Astrocyte of the cerebellum (primary cell): Measurements from ENCODE around the gene RTN4IP1.

Experiments used
- DNase-seq: peaks from one replicate; pipeline ENCODE4 v3.0.0-alpha.2; 2011; ENCODE audit warnings: low read depth
- H3K4me3 ChIP-seq: 2 replicates; pipeline ENCODE4 v1.5.1; 2011; ENCODE audit warnings: mild to moderate bottlenecking, low read depth, low read length, moderate library complexity
- in situ Hi-C: cut with HindIII; loops from 2 replicates; pipeline ENCODE4 v1.10.0; 2017; ENCODE audit warnings: low sequenced_read_pairs
- TF ChIP-seq, protein P1 (sequence below): IDR thresholded peaks from 2 replicates; pipeline ENCODE4 v1.5.1; 2012; ENCODE audit warnings: low read length, low read depth, moderate library complexity, mild to moderate bottlenecking; ENCODE audit errors: missing control alignments

Gene RTN4IP1

DNA sequence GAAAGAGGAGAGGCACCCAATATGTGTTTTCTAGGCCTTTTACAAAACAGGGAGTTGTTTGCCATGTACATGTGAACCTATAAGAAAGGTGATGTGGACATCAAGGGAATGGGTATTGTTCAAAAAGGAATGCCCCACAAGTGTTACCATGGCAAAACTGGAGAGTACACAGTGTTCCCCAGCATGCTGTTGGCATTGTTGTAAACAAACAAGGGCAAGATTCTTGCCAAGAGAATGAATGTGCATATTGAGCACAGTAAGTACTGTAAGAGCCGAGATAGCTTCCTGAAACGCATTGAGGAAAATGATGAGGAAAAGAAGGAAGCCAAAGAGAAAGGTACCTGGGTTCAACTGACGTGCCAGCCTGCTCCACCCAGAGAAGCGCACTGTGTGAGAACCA is 13.2 kb upstream of the RTN4IP1 start:
- DNase-seq = no peak
- TF ChIP-seq, protein P1, sequence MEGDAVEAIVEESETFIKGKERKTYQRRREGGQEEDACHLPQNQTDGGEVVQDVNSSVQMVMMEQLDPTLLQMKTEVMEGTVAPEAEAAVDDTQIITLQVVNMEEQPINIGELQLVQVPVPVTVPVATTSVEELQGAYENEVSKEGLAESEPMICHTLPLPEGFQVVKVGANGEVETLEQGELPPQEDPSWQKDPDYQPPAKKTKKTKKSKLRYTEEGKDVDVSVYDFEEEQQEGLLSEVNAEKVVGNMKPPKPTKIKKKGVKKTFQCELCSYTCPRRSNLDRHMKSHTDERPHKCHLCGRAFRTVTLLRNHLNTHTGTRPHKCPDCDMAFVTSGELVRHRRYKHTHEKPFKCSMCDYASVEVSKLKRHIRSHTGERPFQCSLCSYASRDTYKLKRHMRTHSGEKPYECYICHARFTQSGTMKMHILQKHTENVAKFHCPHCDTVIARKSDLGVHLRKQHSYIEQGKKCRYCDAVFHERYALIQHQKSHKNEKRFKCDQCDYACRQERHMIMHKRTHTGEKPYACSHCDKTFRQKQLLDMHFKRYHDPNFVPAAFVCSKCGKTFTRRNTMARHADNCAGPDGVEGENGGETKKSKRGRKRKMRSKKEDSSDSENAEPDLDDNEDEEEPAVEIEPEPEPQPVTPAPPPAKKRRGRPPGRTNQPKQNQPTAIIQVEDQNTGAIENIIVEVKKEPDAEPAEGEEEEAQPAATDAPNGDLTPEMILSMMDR = no peak
- H3K4me3 ChIP-seq = no peak overlapping the region
- in situ Hi-C loops = no loop called here

DNA sequence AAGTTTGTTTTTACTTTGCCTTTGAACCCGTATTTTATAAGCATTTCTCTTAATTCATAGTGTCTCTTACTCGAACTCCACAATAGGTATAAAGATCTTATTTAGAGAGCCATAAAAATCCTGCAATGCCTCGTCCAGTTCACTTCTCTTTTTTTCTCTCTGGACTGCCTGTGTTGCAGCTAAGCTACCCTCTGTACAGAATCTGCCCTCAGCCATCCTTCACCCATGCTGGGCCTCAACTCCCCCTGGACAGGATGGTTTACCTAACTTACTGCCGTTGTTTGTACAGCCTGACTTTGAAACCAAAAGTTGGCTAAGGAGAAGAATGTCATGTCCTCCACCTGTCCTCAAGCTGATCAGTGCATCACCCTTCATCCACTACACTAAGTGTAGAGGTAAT is 10.5 kb upstream of the RTN4IP1 start:
- H3K4me3 ChIP-seq = no peak overlapping the region
- in situ Hi-C loops = loop anchor here (10.0 kb wide), 1 partner anchor 55 kb away; no protein-coding TSS in a partner anchor
- no peak for DNase-seq
- TF ChIP-seq, protein P1 = no peak

DNA sequence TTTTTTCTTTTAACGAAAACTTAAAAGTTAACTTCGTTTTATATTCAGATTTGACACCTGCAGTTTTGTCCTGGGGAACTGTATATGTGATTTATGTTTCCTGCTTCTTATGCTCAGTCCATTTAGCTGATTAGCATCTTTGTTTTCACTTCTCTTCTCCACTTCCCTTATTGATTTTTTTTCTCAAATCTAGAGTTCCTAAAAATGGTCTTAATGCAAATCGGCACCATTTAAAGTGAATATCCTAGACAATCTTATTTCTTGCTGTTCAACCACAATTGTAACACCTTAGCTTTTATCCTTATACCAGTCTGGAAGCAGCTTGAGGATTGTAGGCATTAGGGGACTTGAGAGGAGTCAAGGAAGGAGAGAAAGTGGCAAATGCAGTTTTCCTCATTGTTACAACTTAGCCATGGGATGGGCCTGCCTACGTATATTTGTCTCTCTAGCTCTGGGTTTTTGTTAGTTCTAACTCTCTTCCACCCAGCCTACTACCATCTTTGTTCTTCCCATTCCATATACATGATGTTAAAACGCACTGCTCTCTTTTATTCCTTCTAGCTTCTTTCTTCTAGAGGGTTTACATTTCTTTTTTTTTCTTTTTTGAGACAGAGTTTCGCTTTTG is 8.5 kb upstream of the RTN4IP1 start:
- H3K4me3 ChIP-seq = no peak overlapping the region
- TF ChIP-seq, protein P1 = no peak
- no peak for DNase-seq
- in situ Hi-C loops = loop anchor here (10.0 kb wide), 1 partner anchor 57 kb away; no protein-coding TSS in a partner anchor

DNA sequence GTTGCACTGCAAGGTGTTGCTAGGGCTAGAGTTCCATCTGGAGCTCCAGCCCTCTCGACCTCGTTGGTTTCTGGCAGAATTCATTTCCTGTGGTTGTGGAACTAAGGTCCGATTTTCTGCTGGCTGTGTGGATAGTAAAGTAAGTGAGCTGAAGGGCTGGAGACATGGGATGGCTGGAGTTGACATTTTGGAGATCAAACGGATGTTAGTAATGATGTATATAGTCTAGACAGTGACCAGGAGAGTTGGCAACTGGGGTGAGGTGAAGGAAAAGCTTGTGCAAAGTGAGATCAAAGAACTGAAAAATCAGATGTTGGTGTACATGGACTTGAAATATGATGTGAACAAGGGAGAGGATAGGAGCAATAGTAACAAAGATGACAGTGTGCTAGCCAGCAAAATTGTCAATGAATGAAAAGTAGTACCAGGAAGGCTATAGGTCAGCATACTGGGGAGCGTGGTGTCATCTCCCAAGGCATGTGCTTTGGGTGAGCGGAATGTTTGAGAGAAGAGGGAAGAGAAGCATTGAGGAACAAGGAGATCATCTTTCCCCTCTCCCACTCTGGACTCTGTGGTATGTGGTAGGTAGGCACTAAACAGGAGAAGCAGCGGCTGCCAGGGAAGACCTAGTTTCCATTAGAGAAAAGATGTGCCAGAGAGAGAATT is 7.9 kb upstream of the RTN4IP1 start:
- TF ChIP-seq, protein P1 = no peak
- H3K4me3 ChIP-seq = no peak overlapping the region
- in situ Hi-C loops = loop anchor here (10.0 kb wide), 1 partner anchor 58 kb away; no protein-coding TSS in a partner anchor
- no peak for DNase-seq

DNA sequence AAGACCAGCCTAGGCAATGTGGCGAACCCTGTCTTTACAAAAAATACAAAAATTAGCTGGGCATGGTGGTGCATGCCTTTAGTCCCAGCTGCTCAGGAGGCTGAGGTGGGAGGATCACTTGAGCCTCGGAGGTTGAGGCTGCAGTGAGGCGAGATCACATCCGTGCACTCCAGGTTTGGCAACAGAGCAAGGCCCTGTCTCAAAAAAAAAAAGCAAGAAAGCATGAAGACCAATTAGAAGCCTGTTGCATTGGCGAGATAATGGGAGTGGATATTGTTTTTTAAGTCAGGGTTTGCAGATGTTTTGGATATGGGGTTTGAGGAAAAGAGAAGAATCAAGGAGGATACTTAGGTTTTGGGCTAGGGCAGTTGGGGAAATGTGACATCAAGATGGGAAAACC is 5.3 kb upstream of the RTN4IP1 start:
- in situ Hi-C loops = loop anchor here (10.0 kb wide), 1 partner anchor 60 kb away; no protein-coding TSS in a partner anchor
- TF ChIP-seq, protein P1 = no peak
- no peak overlapping the region for H3K4me3 ChIP-seq
- no peak for DNase-seq

DNA sequence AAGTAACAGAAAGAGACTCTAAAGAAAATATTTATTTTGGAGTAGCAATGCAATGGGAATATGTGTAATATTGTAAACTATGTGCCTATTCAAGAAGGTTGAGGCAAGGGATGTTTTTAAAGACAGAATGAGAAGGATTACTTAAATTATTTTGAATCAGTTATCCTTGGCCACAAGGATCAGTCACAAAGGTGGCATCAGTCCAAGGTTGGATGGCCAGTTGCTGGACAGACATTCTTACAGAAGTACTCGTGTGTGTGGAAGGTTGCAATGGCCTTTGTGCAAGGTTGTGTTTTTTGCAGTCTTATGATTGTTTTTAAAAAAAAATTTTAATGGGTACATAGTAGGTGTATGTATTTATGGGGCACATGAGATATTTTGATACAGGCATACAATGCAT is 2.0 kb upstream of the RTN4IP1 start:
- TF ChIP-seq, protein P1 = no peak
- in situ Hi-C loops = loop anchor here (10.0 kb wide), 1 partner anchor 63 kb away; no protein-coding TSS in a partner anchor
- no peak overlapping the region for H3K4me3 ChIP-seq
- no peak for DNase-seq
